MCF 10A (cell line): ENCODE results near the gene VEGFA. TPM values are rescaled to one million over a fixed set of nuclear protein-coding genes. Genes with fewer than 3 reads are reported as not detected.

Source experiments
- BruUV-seq: library from RNA; stranded (reverse); fragments of 400-500 nt; replicated peaks from 2 replicates; lab custom pipeline; 2021; lab: Mats Ljungman, UMichigan
- CTCF ChIA-PET: fragments of 300-600 bp; sonication (Branson Sonifier 250); formaldehyde crosslinking; extraction: SDS; loops from one replicate; lab custom pipeline; 2021; ENCODE audit warnings: antibody characterized with exemption, inconsistent platforms; lab: Yijun Ruan, JAX
- POLR2A ChIA-PET: fragments of 300-600, 350-650 bp; sonication (Branson Sonifier 250); formaldehyde crosslinking; extraction: SDS; loops from one replicate; lab custom pipeline; 2020; ENCODE audit warnings: antibody characterized with exemption, inconsistent platforms; lab: Yijun Ruan, JAX
- DNase-seq: peaks from one replicate; pipeline ENCODE4 v3.0.0-alpha.2; 2018; ENCODE audit not compliant: unreplicated experiment
- H3K27ac Mint-ChIP-seq: one replicate; pipeline ENCODE4 v1.8.0; 2022; ENCODE audit warnings: mild to moderate bottlenecking, low read depth, mixed read lengths; ENCODE audit not compliant: unreplicated experiment
- H3K27me3 Mint-ChIP-seq: one replicate; pipeline ENCODE4 v1.8.0; 2022; ENCODE audit warnings: mixed read lengths; ENCODE audit not compliant: insufficient read depth, unreplicated experiment
- H3K36me3 Mint-ChIP-seq: one replicate; pipeline ENCODE4 v1.8.0; 2022; ENCODE audit warnings: mild to moderate bottlenecking, moderate library complexity, mixed read lengths; ENCODE audit not compliant: insufficient read depth, unreplicated experiment
- H3K4me1 Mint-ChIP-seq: one replicate; pipeline ENCODE4 v1.8.0; 2022; ENCODE audit warnings: mixed read lengths; ENCODE audit not compliant: insufficient read depth, unreplicated experiment
- H3K4me3 Mint-ChIP-seq: one replicate; pipeline ENCODE4 v1.8.0; 2022; ENCODE audit warnings: mild to moderate bottlenecking, moderate library complexity, mixed read lengths; ENCODE audit not compliant: unreplicated experiment
- H3K9me3 Mint-ChIP-seq: one replicate; pipeline ENCODE4 v1.8.0; 2022; ENCODE audit warnings: mixed read lengths; ENCODE audit not compliant: unreplicated experiment
- intact Hi-C: fragments of 100-400 bp; cut with micrococcal nuclease; formaldehyde crosslinking; loops from 2 replicates; pipeline ENCODE4 v1.14.1; 2022
- total RNA-seq: library from RNA; stranded (reverse); gene quantifications from 2 replicates; pipeline ENCODE4 v1.2.3, GENCODE V29; 2022
- TF ChIP-seq, protein P1 (sequence below): fragments of 200-600 bp; IDR thresholded peaks from one replicate; pipeline ENCODE4 v1.8.0; 2022; ENCODE audit warnings: antibody characterized with exemption, mild to moderate bottlenecking; ENCODE audit not compliant: unreplicated experiment

VEGFA gene
- total RNA-seq, 1 experiment from 2014 or later, result 265 TPM

GRCh38 chr6:43819958-43820357 is 49.9 kb downstream of the VEGFA start:
- Mint-ChIP-seq H3K4me3 (no peak overlapping the region), H3K4me1 (peaks cover 3% of the 10 kb centered on the region), H3K36me3 (no peaks in the 10 kb centered on the region), H3K9me3 (no peaks in the 10 kb centered on the region), H3K27me3 (peaks cover 27% of the 10 kb centered on the region), H3K27ac (no peak overlapping the region)
- ChIA-PET CTCF (interaction anchor here (0.5 to 1.3 kb wide), 4 partner anchors 52 to 437 kb away, joined by 3 to 4 read pairs (median 3); no protein-coding TSS in a partner anchor), POLR2A (no interaction called here)
- no TSS peak for BruUV-seq
- DNase-seq, result no peak
- TF ChIP-seq, protein P1, sequence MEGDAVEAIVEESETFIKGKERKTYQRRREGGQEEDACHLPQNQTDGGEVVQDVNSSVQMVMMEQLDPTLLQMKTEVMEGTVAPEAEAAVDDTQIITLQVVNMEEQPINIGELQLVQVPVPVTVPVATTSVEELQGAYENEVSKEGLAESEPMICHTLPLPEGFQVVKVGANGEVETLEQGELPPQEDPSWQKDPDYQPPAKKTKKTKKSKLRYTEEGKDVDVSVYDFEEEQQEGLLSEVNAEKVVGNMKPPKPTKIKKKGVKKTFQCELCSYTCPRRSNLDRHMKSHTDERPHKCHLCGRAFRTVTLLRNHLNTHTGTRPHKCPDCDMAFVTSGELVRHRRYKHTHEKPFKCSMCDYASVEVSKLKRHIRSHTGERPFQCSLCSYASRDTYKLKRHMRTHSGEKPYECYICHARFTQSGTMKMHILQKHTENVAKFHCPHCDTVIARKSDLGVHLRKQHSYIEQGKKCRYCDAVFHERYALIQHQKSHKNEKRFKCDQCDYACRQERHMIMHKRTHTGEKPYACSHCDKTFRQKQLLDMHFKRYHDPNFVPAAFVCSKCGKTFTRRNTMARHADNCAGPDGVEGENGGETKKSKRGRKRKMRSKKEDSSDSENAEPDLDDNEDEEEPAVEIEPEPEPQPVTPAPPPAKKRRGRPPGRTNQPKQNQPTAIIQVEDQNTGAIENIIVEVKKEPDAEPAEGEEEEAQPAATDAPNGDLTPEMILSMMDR, result no peak
- intact Hi-C loops, result no loop called here

DNA sequence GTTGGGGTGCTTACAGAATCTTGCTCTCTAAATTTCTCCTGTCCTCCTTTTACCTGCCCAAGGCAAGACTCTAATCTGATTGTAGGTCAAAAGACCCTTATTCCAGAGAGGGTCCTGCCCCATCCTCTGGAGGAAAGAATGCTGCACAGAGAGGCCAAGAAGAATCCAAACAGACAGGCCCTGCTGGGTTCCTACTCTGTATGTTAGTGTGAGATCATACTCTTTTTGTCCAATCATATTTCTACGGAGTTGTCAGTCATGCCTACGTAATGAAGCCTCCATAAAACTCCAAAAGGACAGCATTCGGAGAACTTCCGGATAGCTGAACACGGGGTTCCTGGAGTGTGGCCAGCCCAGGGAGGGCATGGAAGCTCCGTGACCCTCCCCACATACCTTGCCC is 50.5 kb downstream of the VEGFA start:
- Mint-ChIP-seq H3K9me3 (no peaks in the 10 kb centered on the region), H3K36me3 (no peaks in the 10 kb centered on the region), H3K27ac (no peak overlapping the region), H3K4me1 (no peaks in the 10 kb centered on the region), H3K27me3 (peaks cover 27% of the 10 kb centered on the region), H3K4me3 (no peak overlapping the region)
- intact Hi-C loops, result no loop called here
- POLR2A ChIA-PET, result no interaction called here
- CTCF ChIA-PET, result interaction anchor here (0.5 to 1.3 kb wide), 2 partner anchors 52 to 237 kb away, joined by 3 to 4 read pairs; no protein-coding TSS in a partner anchor
- TF ChIP-seq, protein P1, result no peak
- BruUV-seq, result no TSS peak
- no peak for DNase-seq

DNA sequence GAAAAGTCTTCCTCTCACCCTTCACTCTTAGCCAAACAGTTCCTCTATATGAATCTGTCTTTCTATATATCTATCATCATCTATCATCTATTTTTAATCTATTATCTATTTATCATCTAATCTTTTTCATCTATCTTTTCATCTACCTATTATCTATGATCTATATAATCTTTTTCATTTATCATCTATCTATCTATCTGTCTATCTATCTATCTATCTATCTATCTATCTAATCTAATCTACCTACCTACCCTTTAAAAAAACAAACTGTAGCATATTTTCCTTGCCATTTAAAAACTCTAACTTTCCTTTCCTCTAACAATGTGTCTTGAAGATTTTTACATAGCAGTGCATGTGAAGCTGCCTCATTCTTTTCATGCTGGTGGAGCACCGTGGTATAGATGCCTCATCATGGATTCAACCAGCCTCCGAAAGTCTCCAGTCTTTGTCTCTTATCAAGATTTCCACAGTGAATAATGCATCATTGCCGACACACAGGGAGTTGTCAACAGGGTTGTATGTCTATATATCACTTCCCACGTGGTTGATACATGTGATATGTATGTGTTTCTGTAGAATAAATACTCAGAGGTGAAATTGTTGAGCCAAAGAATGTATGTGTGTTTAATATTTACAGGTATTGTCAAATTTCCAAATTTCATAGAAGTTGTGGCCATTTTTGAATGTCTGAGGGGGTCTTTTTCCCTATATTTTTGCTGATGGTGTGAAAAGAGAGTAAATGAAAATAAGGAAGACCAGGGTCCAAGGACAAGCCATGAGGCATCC is 51.3 kb downstream of the VEGFA start:
- no TSS peak for BruUV-seq
- Mint-ChIP-seq H3K36me3 (no peaks in the 10 kb centered on the region), H3K9me3 (no peaks in the 10 kb centered on the region), H3K4me3 (no peak overlapping the region), H3K27ac (no peak overlapping the region), H3K27me3 (peaks cover 27% of the 10 kb centered on the region), H3K4me1 (no peaks in the 10 kb centered on the region)
- intact Hi-C loops, result no loop called here
- TF ChIP-seq, protein P1, result no peak
- DNase-seq, result no peak
- ChIA-PET CTCF (interaction anchor here (0.6 to 1.3 kb wide), 4 partner anchors 47 to 444 kb away, joined by 3 to 4 read pairs (median 3); no protein-coding TSS in a partner anchor), POLR2A (no interaction called here)

DNA sequence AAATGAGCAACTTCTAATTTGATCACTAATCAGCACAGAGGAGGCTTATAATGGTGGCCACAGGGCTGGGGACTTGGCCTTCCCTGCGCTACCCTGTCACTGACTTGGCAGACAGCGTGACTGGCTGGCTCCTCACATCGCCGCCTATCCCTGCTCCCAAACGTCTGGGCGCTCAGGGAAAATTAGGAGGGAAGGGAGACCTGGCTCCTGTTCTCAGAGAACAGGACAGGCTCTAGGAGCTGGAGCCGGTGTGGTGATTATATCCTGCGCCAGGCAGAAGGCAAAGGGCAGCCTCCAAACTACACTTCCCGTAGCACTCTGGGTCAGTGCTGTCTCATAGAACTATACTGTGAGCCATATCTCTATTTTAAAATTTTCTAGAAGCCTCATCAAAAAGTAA is 53.4 kb downstream of the VEGFA start:
- CTCF ChIA-PET, result no interaction called here
- no peak for DNase-seq
- no peak overlapping the region for H3K4me3 Mint-ChIP-seq
- no peaks in the 10 kb centered on the region for H3K4me1 Mint-ChIP-seq
- TF ChIP-seq, protein P1, result no peak
- intact Hi-C loops, result no loop called here
- H3K27me3 Mint-ChIP-seq, result peaks cover 27% of the 10 kb centered on the region
- POLR2A ChIA-PET, result no interaction called here
- H3K9me3 Mint-ChIP-seq, result no peaks in the 10 kb centered on the region
- BruUV-seq, result no TSS peak
- no peaks in the 10 kb centered on the region for H3K36me3 Mint-ChIP-seq
- no peak overlapping the region for H3K27ac Mint-ChIP-seq
